ENCODE results near the gene OR6B3.

OR6B3 gene

GRCh38 chr2:240053173-240054155 lies at the start of gene OR6B3:
OR6B3 (minus strand) TSS chr2:240053521.
- H3K36me3 ChIP-seq (ENCODE audit: control insufficient read depth in 2 of 2, insufficient read depth in 2 of 2, low read length in 2 of 2), result no peaks in the 10 kb centered on the region
- peaks cover 9 to 16% of the 10 kb centered on the region in 2 donors for H3K27me3 ChIP-seq (ENCODE audit: control insufficient read depth in 2 of 2, insufficient read depth in 2 of 2, low read length in 2 of 2)

DNA sequence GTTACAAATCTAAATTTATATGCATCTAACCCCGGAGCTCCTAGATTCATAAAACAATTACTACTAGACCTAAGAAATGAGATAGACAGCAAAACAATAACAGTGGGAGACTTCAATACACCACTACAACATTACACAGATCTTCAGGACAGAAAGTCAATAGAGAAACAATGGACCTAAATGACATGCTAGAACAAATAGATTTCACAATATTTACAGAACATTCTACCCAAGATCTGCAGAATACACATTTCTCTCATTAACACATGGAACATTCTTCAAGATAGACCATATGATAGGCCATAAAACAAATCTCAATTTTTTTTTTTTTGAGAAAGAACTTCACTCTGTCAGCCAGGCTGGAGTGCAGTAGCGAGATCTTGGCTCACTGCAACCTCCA lies 45.0 kb upstream of the OR6B3 start:
- Histone ChIP-seq H3K9ac (ENCODE audit: low read depth in 1 of 2, low read length in 2 of 2) (no peak overlapping the region), H3K27me3 (ENCODE audit: control insufficient read depth in 2 of 2, insufficient read depth in 2 of 2, low read length in 2 of 2) (peaks cover 26 to 28% of the 10 kb centered on the region in 2 donors), H3K4me1 (ENCODE audit: control insufficient read depth in 2 of 2, insufficient read depth in 2 of 2, low read length in 2 of 2) (no peaks in the 10 kb centered on the region), H3K36me3 (ENCODE audit: control insufficient read depth in 2 of 2, insufficient read depth in 2 of 2, low read length in 2 of 2) (no peaks in the 10 kb centered on the region), H3K9me3 (ENCODE audit: control insufficient read depth in 2 of 2, low read length in 2 of 2) (no peaks in the 10 kb centered on the region), H3K4me3 (ENCODE audit: low read length in 2 of 2) (no peak overlapping the region), H3K27ac (ENCODE audit: low read depth in 2 of 2, low read length in 2 of 2) (no peak overlapping the region)

More at GRCh38 chr2:240053173-240054155, at the start of gene OR6B3:
- Histone ChIP-seq H3K4me3 (ENCODE audit: low read length in 2 of 2) (no peak within 1 kb of the TSS), H3K27ac (ENCODE audit: low read depth in 2 of 2, low read length in 2 of 2) (no peak within 1 kb of the TSS), H3K9ac (ENCODE audit: low read depth in 1 of 2, low read length in 2 of 2) (no peak within 1 kb of the TSS), H3K9me3 (ENCODE audit: control insufficient read depth in 2 of 2, low read length in 2 of 2) (no peaks in the 10 kb centered on the region), H3K4me1 (ENCODE audit: control insufficient read depth in 2 of 2, insufficient read depth in 2 of 2, low read length in 2 of 2) (no peaks in the 10 kb centered on the region)

DNA sequence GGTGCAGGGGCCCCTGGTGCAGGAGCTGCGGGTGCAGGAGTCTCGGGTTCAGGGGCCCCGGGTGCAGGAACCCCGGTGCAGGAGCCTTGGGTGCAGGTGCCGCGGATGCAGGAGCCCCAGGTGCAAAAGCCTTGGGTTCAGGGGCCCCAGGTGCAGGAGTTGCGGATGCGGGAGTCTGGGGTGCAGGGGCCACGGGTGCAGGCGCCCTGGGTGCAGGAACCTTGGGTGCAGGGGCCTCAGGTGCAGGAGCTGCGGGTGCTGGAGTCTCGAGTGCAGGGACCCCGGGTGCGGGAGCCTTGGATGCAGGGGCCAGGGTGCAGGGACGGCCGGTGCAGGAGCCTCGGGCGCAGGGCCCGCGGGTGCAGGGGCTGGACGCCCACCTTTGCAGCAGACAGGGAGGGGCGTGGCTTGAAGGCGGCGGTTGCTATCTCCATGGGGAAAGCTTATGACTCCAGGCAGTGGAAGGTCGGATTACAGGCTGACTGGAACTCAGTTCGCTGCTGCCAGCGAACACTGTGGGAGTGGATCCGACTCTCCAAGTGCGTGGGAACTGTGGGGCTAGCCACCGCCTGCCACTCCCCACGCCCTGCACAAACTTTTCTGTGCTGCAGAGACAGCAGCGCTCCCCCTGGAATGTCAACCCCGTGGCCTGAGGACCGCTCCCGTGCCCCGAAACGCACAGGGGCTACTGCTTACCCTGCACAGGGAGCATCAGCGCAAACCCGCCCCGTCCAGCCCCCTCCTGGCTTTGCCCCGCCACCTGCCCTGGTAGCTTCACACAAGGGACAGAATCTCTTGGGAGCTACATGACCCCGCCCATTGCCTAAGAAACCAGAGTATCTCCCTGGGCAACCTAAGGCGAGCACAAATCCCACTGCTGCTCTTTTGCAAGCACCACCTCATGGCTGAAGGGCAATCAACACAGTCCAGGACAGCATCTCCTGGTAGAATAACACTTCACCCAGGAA lies 42.5 kb upstream of the OR6B3 start:
- Histone ChIP-seq H3K36me3 (ENCODE audit: control insufficient read depth in 2 of 2, insufficient read depth in 2 of 2, low read length in 2 of 2) (no peaks in the 10 kb centered on the region), H3K9ac (ENCODE audit: low read depth in 1 of 2, low read length in 2 of 2) (no peak overlapping the region), H3K4me1 (ENCODE audit: control insufficient read depth in 2 of 2, insufficient read depth in 2 of 2, low read length in 2 of 2) (no peaks in the 10 kb centered on the region), H3K27ac (ENCODE audit: low read depth in 2 of 2, low read length in 2 of 2) (no peak overlapping the region), H3K9me3 (ENCODE audit: control insufficient read depth in 2 of 2, low read length in 2 of 2) (no peaks in the 10 kb centered on the region), H3K4me3 (ENCODE audit: low read length in 2 of 2) (no peak overlapping the region), H3K27me3 (ENCODE audit: control insufficient read depth in 2 of 2, insufficient read depth in 2 of 2, low read length in 2 of 2) (peaks cover 26 to 28% of the 10 kb centered on the region in 2 donors)

- Histone ChIP-seq H3K9ac (ENCODE audit: low read depth in 1 of 2, low read length in 2 of 2) (no peak overlapping the region), H3K36me3 (ENCODE audit: control insufficient read depth in 2 of 2, insufficient read depth in 2 of 2, low read length in 2 of 2) (no peaks in the 10 kb centered on the region), H3K27me3 (ENCODE audit: control insufficient read depth in 2 of 2, insufficient read depth in 2 of 2, low read length in 2 of 2) (peaks cover under 1 to 5% of the 10 kb centered on the region in 2 donors), H3K4me1 (ENCODE audit: control insufficient read depth in 2 of 2, insufficient read depth in 2 of 2, low read length in 2 of 2) (no peaks in the 10 kb centered on the region), H3K4me3 (ENCODE audit: low read length in 2 of 2) (no peak overlapping the region), H3K9me3 (ENCODE audit: control insufficient read depth in 2 of 2, low read length in 2 of 2) (no peaks in the 10 kb centered on the region), H3K27ac (ENCODE audit: low read depth in 2 of 2, low read length in 2 of 2) (no peak overlapping the region)
Observed at GRCh38 chr2:240089306-240089705, 36.0 kb upstream of the OR6B3 start.

DNA sequence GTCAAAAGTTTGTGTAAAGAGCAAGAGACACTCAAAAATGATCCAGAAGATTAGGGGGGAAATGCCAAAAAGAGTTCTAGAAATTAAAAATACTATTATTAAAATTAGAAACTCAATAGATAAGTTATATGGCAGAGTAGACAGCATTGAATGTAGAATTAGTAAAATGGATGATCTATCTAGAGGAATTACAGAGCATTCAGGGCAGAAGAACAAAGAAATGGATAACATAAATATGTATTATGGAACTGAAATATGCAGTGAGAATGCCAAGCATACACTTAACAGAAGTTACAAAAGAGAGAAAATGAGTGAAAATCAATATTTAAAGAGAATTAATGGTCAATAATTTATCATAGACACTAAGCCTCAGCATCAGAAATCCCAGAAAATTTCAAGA lies 33.2 kb upstream of the OR6B3 start:
- H3K9ac ChIP-seq (ENCODE audit: low read depth in 1 of 2, low read length in 2 of 2), result no peak overlapping the region
- H3K27ac ChIP-seq (ENCODE audit: low read depth in 2 of 2, low read length in 2 of 2), result no peak overlapping the region
- peaks cover 0 to 3% of the 10 kb centered on the region in 2 donors for H3K27me3 ChIP-seq (ENCODE audit: control insufficient read depth in 2 of 2, insufficient read depth in 2 of 2, low read length in 2 of 2)
- no peaks in the 10 kb centered on the region for H3K4me1 ChIP-seq (ENCODE audit: control insufficient read depth in 2 of 2, insufficient read depth in 2 of 2, low read length in 2 of 2)
- H3K9me3 ChIP-seq (ENCODE audit: control insufficient read depth in 2 of 2, low read length in 2 of 2), result no peaks in the 10 kb centered on the region
- H3K36me3 ChIP-seq (ENCODE audit: control insufficient read depth in 2 of 2, insufficient read depth in 2 of 2, low read length in 2 of 2), result no peaks in the 10 kb centered on the region
- H3K4me3 ChIP-seq (ENCODE audit: low read length in 2 of 2), result no peak overlapping the region

GRCh38 chr2:240078631-240079030 lies 25.3 kb upstream of the OR6B3 start:
- H3K9ac ChIP-seq (ENCODE audit: low read depth in 1 of 2, low read length in 2 of 2), result no peak overlapping the region
- H3K27ac ChIP-seq (ENCODE audit: low read depth in 2 of 2, low read length in 2 of 2), result no peak overlapping the region
- no peak overlapping the region for H3K4me3 ChIP-seq (ENCODE audit: low read length in 2 of 2)
- H3K27me3 ChIP-seq (ENCODE audit: control insufficient read depth in 2 of 2, insufficient read depth in 2 of 2, low read length in 2 of 2), result no peaks in the 10 kb centered on the region
- H3K9me3 ChIP-seq (ENCODE audit: control insufficient read depth in 2 of 2, low read length in 2 of 2), result peaks cover 0 to 6% of the 10 kb centered on the region in 2 donors
- H3K4me1 ChIP-seq (ENCODE audit: control insufficient read depth in 2 of 2, insufficient read depth in 2 of 2, low read length in 2 of 2), result no peaks in the 10 kb centered on the region
- no peaks in the 10 kb centered on the region for H3K36me3 ChIP-seq (ENCODE audit: control insufficient read depth in 2 of 2, insufficient read depth in 2 of 2, low read length in 2 of 2)

DNA sequence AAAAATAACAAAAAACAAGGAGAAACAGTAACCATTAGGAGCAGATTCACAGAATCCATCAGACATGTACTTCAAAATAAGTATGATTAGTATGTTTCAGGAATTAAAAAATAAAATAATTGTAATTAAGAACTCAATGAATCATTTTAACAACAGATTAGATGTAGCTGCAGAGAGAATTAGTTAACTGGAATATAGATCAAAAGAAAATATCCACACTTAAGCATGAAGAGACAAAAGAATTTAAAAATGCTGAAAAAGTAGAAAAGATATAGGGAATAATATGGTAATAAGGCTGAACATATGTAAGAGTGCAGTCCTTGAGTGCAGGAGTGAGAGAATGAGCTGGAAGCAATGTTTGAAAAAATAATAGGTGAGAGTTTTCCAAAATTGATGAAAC lies 24.1 kb upstream of the OR6B3 start:
- Histone ChIP-seq H3K9ac (ENCODE audit: low read depth in 1 of 2, low read length in 2 of 2) (no peak overlapping the region), H3K36me3 (ENCODE audit: control insufficient read depth in 2 of 2, insufficient read depth in 2 of 2, low read length in 2 of 2) (no peaks in the 10 kb centered on the region), H3K27ac (ENCODE audit: low read depth in 2 of 2, low read length in 2 of 2) (no peak overlapping the region), H3K4me3 (ENCODE audit: low read length in 2 of 2) (no peak overlapping the region), H3K9me3 (ENCODE audit: control insufficient read depth in 2 of 2, low read length in 2 of 2) (peaks cover 0 to 6% of the 10 kb centered on the region in 2 donors), H3K27me3 (ENCODE audit: control insufficient read depth in 2 of 2, insufficient read depth in 2 of 2, low read length in 2 of 2) (no peaks in the 10 kb centered on the region), H3K4me1 (ENCODE audit: control insufficient read depth in 2 of 2, insufficient read depth in 2 of 2, low read length in 2 of 2) (no peaks in the 10 kb centered on the region)

DNA sequence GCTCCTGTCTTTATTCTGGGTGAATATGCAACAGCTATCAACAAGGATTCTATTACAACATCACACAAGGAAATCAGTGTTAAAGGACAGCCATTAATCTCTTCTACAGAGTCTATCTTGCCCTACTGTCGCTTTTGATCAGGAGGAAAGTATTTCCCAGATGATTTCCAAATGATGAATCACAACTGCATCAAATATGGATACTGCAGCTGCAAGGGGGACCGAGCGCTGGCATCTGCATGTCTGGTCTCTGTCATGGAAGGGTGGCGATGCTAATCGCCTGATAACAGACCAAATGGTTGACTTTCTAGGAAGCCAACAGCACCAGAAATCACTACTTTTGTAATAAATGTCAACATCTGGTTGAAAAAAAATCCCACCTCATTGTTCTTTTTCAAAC lies 21.2 kb upstream of the OR6B3 start:
- peaks cover 0 to 6% of the 10 kb centered on the region in 2 donors for H3K9me3 ChIP-seq (ENCODE audit: control insufficient read depth in 2 of 2, low read length in 2 of 2)
- no peaks in the 10 kb centered on the region for H3K27me3 ChIP-seq (ENCODE audit: control insufficient read depth in 2 of 2, insufficient read depth in 2 of 2, low read length in 2 of 2)
- H3K4me3 ChIP-seq (ENCODE audit: low read length in 2 of 2), result no peak overlapping the region
- no peak overlapping the region for H3K9ac ChIP-seq (ENCODE audit: low read depth in 1 of 2, low read length in 2 of 2)
- H3K4me1 ChIP-seq (ENCODE audit: control insufficient read depth in 2 of 2, insufficient read depth in 2 of 2, low read length in 2 of 2), result no peaks in the 10 kb centered on the region
- H3K36me3 ChIP-seq (ENCODE audit: control insufficient read depth in 2 of 2, insufficient read depth in 2 of 2, low read length in 2 of 2), result no peaks in the 10 kb centered on the region
- H3K27ac ChIP-seq (ENCODE audit: low read depth in 2 of 2, low read length in 2 of 2), result no peak overlapping the region

DNA sequence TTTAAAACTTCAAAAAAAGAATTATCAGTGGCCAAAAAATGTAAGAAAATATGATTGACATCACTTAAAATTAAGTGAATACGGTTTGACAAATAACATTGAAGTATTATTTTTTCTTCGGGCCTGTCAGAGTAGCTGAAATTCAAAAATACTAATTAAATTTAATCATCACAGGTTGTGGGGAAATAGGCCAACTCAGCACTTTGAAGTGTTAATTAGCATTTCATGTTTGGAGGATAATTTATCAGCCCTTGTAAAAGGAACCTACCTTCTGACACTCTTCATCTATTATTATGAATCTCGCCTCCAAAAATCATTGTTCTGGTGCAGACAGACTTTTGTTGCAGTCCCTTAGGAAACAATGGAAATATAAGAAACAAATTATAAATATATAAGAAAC lies 17.6 kb upstream of the OR6B3 start:
- no peak overlapping the region for H3K4me3 ChIP-seq (ENCODE audit: low read length in 2 of 2)
- H3K9me3 ChIP-seq (ENCODE audit: control insufficient read depth in 2 of 2, low read length in 2 of 2), result no peaks in the 10 kb centered on the region
- no peaks in the 10 kb centered on the region for H3K4me1 ChIP-seq (ENCODE audit: control insufficient read depth in 2 of 2, insufficient read depth in 2 of 2, low read length in 2 of 2)
- no peak overlapping the region for H3K27ac ChIP-seq (ENCODE audit: low read depth in 2 of 2, low read length in 2 of 2)
- H3K36me3 ChIP-seq (ENCODE audit: control insufficient read depth in 2 of 2, insufficient read depth in 2 of 2, low read length in 2 of 2), result no peaks in the 10 kb centered on the region
- H3K9ac ChIP-seq (ENCODE audit: low read depth in 1 of 2, low read length in 2 of 2), result no peak overlapping the region
- no peaks in the 10 kb centered on the region for H3K27me3 ChIP-seq (ENCODE audit: control insufficient read depth in 2 of 2, insufficient read depth in 2 of 2, low read length in 2 of 2)

DNA sequence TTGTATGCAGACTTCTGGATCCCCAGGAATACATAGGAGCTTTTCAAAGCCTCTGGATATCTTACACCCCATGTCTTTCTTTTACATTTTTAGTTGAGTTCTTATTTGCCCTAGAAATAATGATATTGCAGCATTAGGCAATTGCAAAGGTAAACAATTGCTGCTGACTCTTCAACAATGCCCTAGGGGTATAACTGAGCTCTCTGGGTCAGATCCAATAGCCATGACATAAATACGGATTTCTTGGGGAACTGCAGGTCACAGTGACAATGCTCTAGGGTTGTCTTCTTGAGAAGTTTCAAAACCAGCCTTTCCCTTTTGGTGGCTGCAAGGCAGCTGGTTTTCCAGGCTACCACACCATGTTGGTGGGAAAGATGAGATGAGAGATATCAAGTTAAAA lies 16.5 kb upstream of the OR6B3 start:
- no peak overlapping the region for H3K4me3 ChIP-seq (ENCODE audit: low read length in 2 of 2)
- no peak overlapping the region for H3K27ac ChIP-seq (ENCODE audit: low read depth in 2 of 2, low read length in 2 of 2)
- no peaks in the 10 kb centered on the region for H3K4me1 ChIP-seq (ENCODE audit: control insufficient read depth in 2 of 2, insufficient read depth in 2 of 2, low read length in 2 of 2)
- H3K36me3 ChIP-seq (ENCODE audit: control insufficient read depth in 2 of 2, insufficient read depth in 2 of 2, low read length in 2 of 2), result no peaks in the 10 kb centered on the region
- H3K27me3 ChIP-seq (ENCODE audit: control insufficient read depth in 2 of 2, insufficient read depth in 2 of 2, low read length in 2 of 2), result no peaks in the 10 kb centered on the region
- H3K9ac ChIP-seq (ENCODE audit: low read depth in 1 of 2, low read length in 2 of 2), result no peak overlapping the region
- H3K9me3 ChIP-seq (ENCODE audit: control insufficient read depth in 2 of 2, low read length in 2 of 2), result no peaks in the 10 kb centered on the region
